Nephron (organoid): Measurements from ENCODE around the gene HSPG2.

Source experiments
- H3K27ac Mint-ChIP-seq, 3 experiments: 2 replicates each; pipeline ENCODE4 v1.8.0; 2020; ENCODE audit warnings: mixed read lengths in 3 of 3, mild to moderate bottlenecking in 2 of 3, moderate library complexity in 1 of 3
- H3K27me3 Mint-ChIP-seq: 2 replicates; pipeline ENCODE4 v1.8.0; 2021; ENCODE audit warnings: low read depth, mild to moderate bottlenecking, moderate library complexity, mixed read lengths
- H3K36me3 Mint-ChIP-seq: 2 replicates; pipeline ENCODE4 v1.8.0; 2020; ENCODE audit warnings: low read depth, mixed read lengths
- H3K4me1 Mint-ChIP-seq: 2 replicates; pipeline ENCODE4 v1.8.0; 2020; ENCODE audit warnings: mixed read lengths
- H3K4me3 Mint-ChIP-seq, 3 experiments: 2 replicates each; pipeline ENCODE4 v1.8.0; 2020; ENCODE audit warnings: mild to moderate bottlenecking in 3 of 3, mixed read lengths in 3 of 3, moderate library complexity in 2 of 3
- H3K9me3 Mint-ChIP-seq: 2 replicates; pipeline ENCODE4 v1.8.0; 2020; ENCODE audit warnings: mixed read lengths
- CTCF ChIP-seq, 3 experiments: fragments of 200-600 bp; sonication (generic); IDR thresholded peaks; one replicate each; pipeline ENCODE4 v1.5.0; 2021; ENCODE audit warnings: antibody characterized with exemption in 3 of 3; ENCODE audit not compliant: unreplicated experiment in 3 of 3

Gene HSPG2

GRCh38 chr1:21935891-21936365, 1.2 kb downstream of the HSPG2 start:
- no peaks in the 10 kb centered on the region for H3K9me3 Mint-ChIP-seq
- H3K36me3 Mint-ChIP-seq: no peaks in the 10 kb centered on the region
- H3K4me1 Mint-ChIP-seq: peaks cover 76% of the 10 kb centered on the region

GRCh38 chr1:21935393-21935804, 1.7 kb downstream of the HSPG2 start:
- no peak for TF ChIP-seq CTCF (IDR thresholded peaks at IDR 0.05; ENCODE audit: unreplicated experiment in 3 of 3)
- Mint-ChIP-seq H3K4me1 (peaks cover 79% of the 10 kb centered on the region), H3K27me3 (no peaks in the 10 kb centered on the region)

More at GRCh38 chr1:21935891-21936365, 1.2 kb downstream of the HSPG2 start:
- Mint-ChIP-seq H3K4me3 (peak overlapping the region; percentile 79 to 92 (median 89)), H3K27ac (peak overlapping the region; percentile 32 to 90 (median 76)), H3K27me3 (no peaks in the 10 kb centered on the region)
- no peak for TF ChIP-seq CTCF (IDR thresholded peaks at IDR 0.05; ENCODE audit: unreplicated experiment in 3 of 3)

GRCh38 chr1:21933397-21934248, 3.5 kb downstream of the HSPG2 start:
- no peaks in the 10 kb centered on the region for H3K9me3 Mint-ChIP-seq
- peaks cover 6% of the 10 kb centered on the region for H3K36me3 Mint-ChIP-seq
- H3K4me3 Mint-ChIP-seq: peak overlapping the region; percentile 64 to 81 (median 73)
- H3K27ac Mint-ChIP-seq: peak overlapping the region; percentile 73 to 85 (median 74)
- H3K4me1 Mint-ChIP-seq: peaks cover 70% of the 10 kb centered on the region
- no peaks in the 10 kb centered on the region for H3K27me3 Mint-ChIP-seq
- no peak for TF ChIP-seq CTCF (IDR thresholded peaks at IDR 0.05; ENCODE audit: unreplicated experiment in 3 of 3)

More at GRCh38 chr1:21935393-21935804, 1.7 kb downstream of the HSPG2 start:
- H3K36me3 Mint-ChIP-seq: no peaks in the 10 kb centered on the region
- peak overlapping the region; percentile 79 to 92 (median 89) for H3K4me3 Mint-ChIP-seq
- peak overlapping the region; percentile 32 to 90 (median 76) for H3K27ac Mint-ChIP-seq
- no peaks in the 10 kb centered on the region for H3K9me3 Mint-ChIP-seq

GRCh38 chr1:21932127-21932526, 5.0 kb downstream of the HSPG2 start:
- peak overlapping the region; percentile 58 to 74 (median 73) for H3K27ac Mint-ChIP-seq
- peaks cover 6% of the 10 kb centered on the region for H3K36me3 Mint-ChIP-seq
- H3K4me3 Mint-ChIP-seq: peak overlapping the region; percentile 2 to 55 (median 39)
- no peaks in the 10 kb centered on the region for H3K27me3 Mint-ChIP-seq
- peaks cover 58% of the 10 kb centered on the region for H3K4me1 Mint-ChIP-seq
- H3K9me3 Mint-ChIP-seq: no peaks in the 10 kb centered on the region
- no peak for TF ChIP-seq CTCF (IDR thresholded peaks at IDR 0.05; ENCODE audit: unreplicated experiment in 3 of 3)

GRCh38 chr1:21931171-21932093, 5.7 kb downstream of the HSPG2 start:
- Mint-ChIP-seq H3K27ac (peak overlapping the region; percentile 58 to 74 (median 73)), H3K27me3 (no peaks in the 10 kb centered on the region), H3K36me3 (peaks cover 6% of the 10 kb centered on the region), H3K9me3 (no peaks in the 10 kb centered on the region), H3K4me3 (peak overlapping the region in 2 of 3 experiments; percentile 39 to 55), H3K4me1 (peaks cover 62% of the 10 kb centered on the region)
- no peak for TF ChIP-seq CTCF (IDR thresholded peaks at IDR 0.05; ENCODE audit: unreplicated experiment in 3 of 3)
